AG10803 (cell line): ENCODE measurements around the gene RGS9BP.

Experiments used
- DNase-seq: peaks from one replicate; pipeline ENCODE4 v3.0.0; 2010; ENCODE audit warnings: low read depth
- H3K4me3 ChIP-seq: 2 replicates; pipeline ENCODE4 v1.5.1; 2011; ENCODE audit warnings: mild to moderate bottlenecking, low read length, control low read depth
- CTCF ChIP-seq: conservative IDR thresholded peaks from 2 replicates; pipeline ENCODE4 v1.5.1; 2011; ENCODE audit warnings: mild to moderate bottlenecking, low read length, control low read depth, inconsistent platforms

Gene RGS9BP

GRCh38 chr19:32676186-32676894 lies 692 bp downstream of the RGS9BP start:
- TF ChIP-seq CTCF: no peak
- no peak for DNase-seq
- H3K4me3 ChIP-seq: no peak overlapping the region; the same call in 1 of the 2 replicates

- H3K4me3 ChIP-seq: no peak overlapping the region
- DNase-seq: no peak
- TF ChIP-seq CTCF: no peak
These were observed 1.3 kb downstream of the RGS9BP start for GRCh38 chr19:32676895-32677359.

DNA sequence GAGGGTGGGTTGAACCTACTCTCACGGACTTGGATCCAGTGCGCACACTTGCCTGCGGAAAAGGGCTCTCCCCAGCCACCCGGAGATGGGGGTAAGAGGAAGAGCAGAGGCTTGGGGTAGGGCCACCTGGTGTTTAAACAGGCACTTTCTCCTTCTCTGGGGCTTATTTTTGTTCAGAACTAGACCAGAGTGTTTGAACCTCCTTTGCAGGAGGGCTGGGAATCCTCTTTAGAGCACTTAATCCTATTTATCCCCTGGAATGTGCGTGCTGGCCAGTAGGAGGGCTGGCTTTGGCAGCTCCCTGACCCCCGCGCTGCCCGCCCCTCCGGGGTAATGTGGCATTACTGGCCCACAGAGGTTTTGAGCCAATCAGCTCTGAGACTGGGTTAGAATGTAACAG lies 2.0 kb downstream of the RGS9BP start:
- no peak overlapping the region for H3K4me3 ChIP-seq
- no peak for TF ChIP-seq CTCF
- no peak for DNase-seq

GRCh38 chr19:32680986-32681385 lies 5.3 kb downstream of the RGS9BP start:
- TF ChIP-seq CTCF: no peak
- no peak overlapping the region for H3K4me3 ChIP-seq
- DNase-seq: no peak

DNA sequence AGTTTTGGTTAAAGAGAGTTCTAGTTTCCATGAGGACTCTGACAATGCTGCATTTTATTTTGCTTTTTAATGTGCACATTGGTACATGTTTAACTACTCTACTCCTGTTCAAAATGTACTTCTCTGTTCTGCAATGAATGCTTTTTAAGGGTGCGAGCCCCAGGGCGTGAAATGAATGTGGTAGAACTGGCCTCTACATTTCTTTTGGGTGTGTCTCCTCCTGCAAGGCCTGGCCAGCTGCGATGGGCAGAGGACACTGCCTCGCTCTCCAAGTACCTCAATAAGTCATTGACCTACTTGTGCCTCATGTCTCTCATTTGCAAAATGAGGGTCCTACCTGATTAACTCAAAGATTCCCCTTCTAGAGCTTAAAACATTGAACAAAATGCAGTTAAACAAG lies 6.7 kb downstream of the RGS9BP start:
- DNase-seq: no peak
- no peak overlapping the region for H3K4me3 ChIP-seq
- no peak for TF ChIP-seq CTCF

DNA sequence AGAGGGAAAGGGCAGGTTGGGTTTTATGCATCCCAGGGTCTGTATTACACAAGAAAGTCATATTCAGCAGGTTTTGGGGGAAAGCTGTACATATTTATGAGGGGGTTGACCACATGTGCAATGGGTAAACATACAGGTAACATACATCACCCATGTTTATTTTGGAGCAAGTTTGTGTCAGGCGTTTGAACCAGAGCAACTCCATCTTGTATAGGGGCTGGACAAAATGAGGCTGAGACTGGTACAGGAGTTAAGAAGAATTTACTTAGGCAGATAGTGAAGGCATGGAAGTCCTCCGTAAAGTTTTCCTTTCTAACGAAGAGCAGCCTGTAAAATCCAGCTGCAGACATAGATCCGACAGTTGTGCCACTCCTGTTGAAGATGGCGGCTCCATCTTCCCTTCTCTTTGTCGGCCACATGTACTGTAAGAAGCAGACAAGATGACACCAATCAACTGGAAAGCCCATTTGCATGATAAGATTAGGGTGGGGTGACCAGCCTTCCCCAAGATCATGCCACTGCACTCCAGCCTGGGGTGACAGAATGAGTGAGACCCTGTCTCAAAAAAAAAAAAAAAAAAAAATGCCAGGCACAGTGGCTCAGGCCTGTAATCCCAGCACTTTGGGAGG lies 11.3 kb downstream of the RGS9BP start:
- H3K4me3 ChIP-seq: no peak overlapping the region
- DNase-seq: no peak
- TF ChIP-seq CTCF: no peak

DNA sequence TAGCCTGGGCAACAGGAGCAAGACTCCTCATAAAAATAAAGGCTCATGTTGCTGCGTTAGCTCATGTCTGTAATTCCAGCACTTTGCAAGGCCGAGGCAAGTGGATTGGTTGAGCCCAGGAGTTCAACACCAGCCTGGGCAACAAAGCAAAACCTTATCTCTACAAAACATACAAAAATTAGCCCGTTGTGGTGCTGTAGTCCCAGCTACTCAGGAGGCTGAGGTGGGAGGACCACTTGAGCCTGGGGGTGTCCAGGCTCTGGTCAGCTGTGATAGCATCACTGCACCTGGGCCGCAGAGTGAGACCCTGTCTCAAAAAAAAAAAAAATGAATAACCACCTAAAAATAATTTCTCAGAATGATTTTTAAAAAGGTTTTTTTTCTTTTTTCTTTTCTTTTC lies 12.0 kb downstream of the RGS9BP start:
- no peak for DNase-seq
- H3K4me3 ChIP-seq: no peak overlapping the region
- no peak for TF ChIP-seq CTCF
